ENCODE measurements around the gene FAM171A1.
A peak's percentile ranks its signal among the peaks of the same experiment; 100 is the strongest.
"Not testable (repeated sequence)": the region's sequence is repeated elsewhere in the genome, so short reads cannot be mapped to it uniquely, and the experiment has no call there.

The FAM171A1 gene

DNA sequence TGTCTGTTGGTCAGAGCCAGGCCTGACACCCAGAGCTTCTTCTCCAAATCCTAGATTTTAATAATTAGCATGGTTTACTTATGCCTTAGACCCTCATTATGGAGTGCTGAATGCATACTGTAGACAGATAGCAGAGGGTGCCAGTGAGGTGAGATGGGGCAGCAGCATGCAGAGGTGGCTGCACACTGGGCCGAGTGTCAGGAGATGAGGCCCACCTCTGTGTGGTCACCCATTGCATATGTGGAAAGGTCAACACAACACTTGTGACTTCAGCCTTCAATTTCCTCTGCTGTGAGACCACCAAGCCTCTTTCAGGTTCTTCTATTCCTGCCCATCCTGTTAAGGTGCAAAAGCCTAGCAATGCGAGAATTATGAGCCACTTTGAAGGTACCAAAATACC lies 162.9 kb downstream of the FAM171A1 start:
- no peaks in the 10 kb centered on the region for H3K9me3 ChIP-seq (ENCODE audit: insufficient read depth, low read depth, low read length)
- no CpG with 5 or more reads among the region's 2 CpGs for WGBS (ENCODE audit: extremely low coverage, insufficient coverage, insufficient read length)

DNA sequence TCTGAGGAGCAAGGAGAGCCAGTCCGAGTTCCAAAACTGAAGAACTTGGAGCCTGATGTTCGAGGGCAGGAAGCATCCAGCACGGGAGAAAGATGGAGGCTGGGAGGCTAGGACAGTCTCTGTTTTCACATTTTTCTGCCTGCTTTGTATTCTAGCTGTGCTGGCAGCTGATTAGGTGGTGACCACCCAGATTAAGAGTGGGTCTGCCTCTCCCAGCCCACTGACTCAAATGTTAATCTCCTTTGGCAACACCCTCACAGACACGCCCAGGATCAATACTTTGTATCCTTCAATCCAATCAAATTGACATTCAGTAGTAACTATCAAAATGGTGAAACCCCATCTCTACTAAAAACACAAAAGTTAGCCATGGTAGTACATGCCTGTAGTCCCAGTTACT lies 163.7 kb downstream of the FAM171A1 start:
- no CpG with 5 or more reads among the region's 4 CpGs for WGBS (ENCODE audit: extremely low coverage, insufficient coverage, insufficient read length)
- not testable (repeated sequence) for H2BK5ac ChIP-seq (ENCODE audit: low read depth, low read length, poor library complexity); H3K79me1 ChIP-seq (ENCODE audit: low read length); H2AFZ ChIP-seq (ENCODE audit: insufficient read depth, low read length, poor library complexity); H3K27me3 ChIP-seq (ENCODE audit: insufficient read depth, low read length); H3K4me1 ChIP-seq (ENCODE audit: control insufficient read depth in 1 of 2, insufficient read depth in 2 of 2, low read length in 2 of 2); H3K27ac ChIP-seq (ENCODE audit: low read depth, low read length); H3K4ac ChIP-seq (ENCODE audit: low read depth, low read length); H3K4me3 ChIP-seq (ENCODE audit: low read depth, low read length); H3K36me3 ChIP-seq (ENCODE audit: control insufficient read depth in 1 of 2, insufficient read depth in 2 of 2, low read length in 2 of 2); H2BK120ac ChIP-seq (ENCODE audit: insufficient read depth, low read length, poor library complexity); H3K9me3 ChIP-seq (ENCODE audit: insufficient read depth, low read depth, low read length); H3K9ac ChIP-seq (ENCODE audit: low read length); H4K91ac ChIP-seq (ENCODE audit: low read depth, low read length); H3K18ac ChIP-seq (ENCODE audit: low read length); H2AK5ac ChIP-seq (ENCODE audit: low read length); H3K79me2 ChIP-seq (ENCODE audit: control insufficient read depth, insufficient read depth, low read length, poor library complexity); H2BK12ac ChIP-seq (ENCODE audit: low read length); H4K8ac ChIP-seq (ENCODE audit: low read depth, low read length); H3K4me2 ChIP-seq (ENCODE audit: low read length); DNase-seq; H3K23ac ChIP-seq (ENCODE audit: low read length); H4K12ac ChIP-seq (ENCODE audit: low read depth, low read length); H3K14ac ChIP-seq (ENCODE audit: low read length)

More for the DNA sequence above, 162.9 kb downstream of the FAM171A1 start:
- Histone ChIP-seq H4K8ac (ENCODE audit: low read depth, low read length) (no peak overlapping the region), H3K4me3 (ENCODE audit: low read depth, low read length) (no peak overlapping the region), H3K14ac (ENCODE audit: low read length) (no peak overlapping the region), H3K4ac (ENCODE audit: low read depth, low read length) (no peak overlapping the region), H3K23ac (ENCODE audit: low read length) (no peak overlapping the region), H3K27ac (ENCODE audit: low read depth, low read length) (no peak overlapping the region), H3K4me2 (ENCODE audit: low read length) (no peak overlapping the region), H3K36me3 (ENCODE audit: control insufficient read depth in 1 of 2, insufficient read depth in 2 of 2, low read length in 2 of 2) (peaks cover 9 to 18% of the 10 kb centered on the region in 2 experiments), H3K18ac (ENCODE audit: low read length) (no peak overlapping the region), H2BK5ac (ENCODE audit: low read depth, low read length, poor library complexity) (no peak overlapping the region), H2BK12ac (ENCODE audit: low read length) (no peak overlapping the region), H4K12ac (ENCODE audit: low read depth, low read length) (no peak overlapping the region), H3K9ac (ENCODE audit: low read length) (no peak overlapping the region), H2BK120ac (ENCODE audit: insufficient read depth, low read length, poor library complexity) (no peak overlapping the region), H4K91ac (ENCODE audit: low read depth, low read length) (no peak overlapping the region), H3K4me1 (ENCODE audit: control insufficient read depth in 1 of 2, insufficient read depth in 2 of 2, low read length in 2 of 2) (peaks cover 3% of the 10 kb centered on the region in 2 experiments), H3K79me2 (ENCODE audit: control insufficient read depth, insufficient read depth, low read length, poor library complexity) (no peaks in the 10 kb centered on the region), H3K79me1 (ENCODE audit: low read length) (no peaks in the 10 kb centered on the region), H3K27me3 (ENCODE audit: insufficient read depth, low read length) (no peaks in the 10 kb centered on the region), H2AFZ (ENCODE audit: insufficient read depth, low read length, poor library complexity) (no peak overlapping the region), H2AK5ac (ENCODE audit: low read length) (no peak overlapping the region)
- no peak for DNase-seq

GRCh38 chr10:15202639-15203038 lies 168.4 kb downstream of the FAM171A1 start:
- no peak overlapping the region for H3K9ac ChIP-seq (ENCODE audit: low read length)
- peaks cover 2% of the 10 kb centered on the region for H3K79me1 ChIP-seq (ENCODE audit: low read length)
- H3K79me2 ChIP-seq (ENCODE audit: control insufficient read depth, insufficient read depth, low read length, poor library complexity): no peaks in the 10 kb centered on the region
- H3K4ac ChIP-seq (ENCODE audit: low read depth, low read length): no peak overlapping the region
- no peak for DNase-seq
- H3K4me2 ChIP-seq (ENCODE audit: low read length): no peak overlapping the region
- no CpG with 5 or more reads among the region's 2 CpGs for WGBS (ENCODE audit: extremely low coverage, insufficient coverage, insufficient read length)
- H3K36me3 ChIP-seq (ENCODE audit: control insufficient read depth in 1 of 2, insufficient read depth in 2 of 2, low read length in 2 of 2): peaks cover 1 to 4% of the 10 kb centered on the region in 2 experiments
- no peak overlapping the region for H4K91ac ChIP-seq (ENCODE audit: low read depth, low read length)
- H2AK5ac ChIP-seq (ENCODE audit: low read length): no peak overlapping the region
- no peak overlapping the region for H3K14ac ChIP-seq (ENCODE audit: low read length)
- H3K27ac ChIP-seq (ENCODE audit: low read depth, low read length): no peak overlapping the region
- no peak overlapping the region for H3K23ac ChIP-seq (ENCODE audit: low read length)
- no peak overlapping the region for H2BK120ac ChIP-seq (ENCODE audit: insufficient read depth, low read length, poor library complexity)
- peak overlapping the region; percentile 53 for H2BK12ac ChIP-seq (ENCODE audit: low read length)
- H3K27me3 ChIP-seq (ENCODE audit: insufficient read depth, low read length): no peaks in the 10 kb centered on the region
- no peak overlapping the region for H4K12ac ChIP-seq (ENCODE audit: low read depth, low read length)
- no peak overlapping the region for H4K8ac ChIP-seq (ENCODE audit: low read depth, low read length)
- H2BK5ac ChIP-seq (ENCODE audit: low read depth, low read length, poor library complexity): no peak overlapping the region
- no peaks in the 10 kb centered on the region for H3K9me3 ChIP-seq (ENCODE audit: insufficient read depth, low read depth, low read length)
- no peak overlapping the region for H2AFZ ChIP-seq (ENCODE audit: insufficient read depth, low read length, poor library complexity)
- H3K4me1 ChIP-seq (ENCODE audit: control insufficient read depth in 1 of 2, insufficient read depth in 2 of 2, low read length in 2 of 2): peaks cover 16% of the 10 kb centered on the region in 2 experiments
- no peak overlapping the region for H3K4me3 ChIP-seq (ENCODE audit: low read depth, low read length)
- H3K18ac ChIP-seq (ENCODE audit: low read length): no peak overlapping the region

DNA sequence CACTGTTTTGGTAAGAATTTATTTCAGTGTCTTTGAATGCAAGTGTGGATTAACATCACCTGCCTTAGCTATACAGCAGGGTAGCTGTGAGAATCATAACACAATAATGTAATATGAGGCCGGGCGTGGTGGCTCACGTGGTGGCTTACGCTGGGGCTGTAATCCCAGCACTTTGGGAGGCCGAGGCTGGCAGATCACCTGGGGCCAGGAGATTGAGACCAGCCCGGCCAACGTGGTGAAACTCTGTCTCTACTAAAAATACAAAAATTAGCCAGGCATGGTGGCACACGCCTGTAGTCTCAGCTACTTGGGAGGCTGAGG lies 168.8 kb downstream of the FAM171A1 start:
- not testable (repeated sequence) for H3K23ac ChIP-seq (ENCODE audit: low read length); H3K18ac ChIP-seq (ENCODE audit: low read length); H3K4ac ChIP-seq (ENCODE audit: low read depth, low read length); H3K27me3 ChIP-seq (ENCODE audit: insufficient read depth, low read length); DNase-seq; H3K27ac ChIP-seq (ENCODE audit: low read depth, low read length); H3K79me1 ChIP-seq (ENCODE audit: low read length); H2BK5ac ChIP-seq (ENCODE audit: low read depth, low read length, poor library complexity); H3K14ac ChIP-seq (ENCODE audit: low read length); H3K4me3 ChIP-seq (ENCODE audit: low read depth, low read length); H2AK5ac ChIP-seq (ENCODE audit: low read length); H2BK120ac ChIP-seq (ENCODE audit: insufficient read depth, low read length, poor library complexity); H4K91ac ChIP-seq (ENCODE audit: low read depth, low read length); H3K9ac ChIP-seq (ENCODE audit: low read length); H3K9me3 ChIP-seq (ENCODE audit: insufficient read depth, low read depth, low read length); H2AFZ ChIP-seq (ENCODE audit: insufficient read depth, low read length, poor library complexity); H4K8ac ChIP-seq (ENCODE audit: low read depth, low read length); H4K12ac ChIP-seq (ENCODE audit: low read depth, low read length); H3K4me2 ChIP-seq (ENCODE audit: low read length); H3K79me2 ChIP-seq (ENCODE audit: control insufficient read depth, insufficient read depth, low read length, poor library complexity); H3K36me3 ChIP-seq (ENCODE audit: control insufficient read depth in 1 of 2, insufficient read depth in 2 of 2, low read length in 2 of 2)
- no CpG with 5 or more reads among the region's 8 CpGs for whole genome bisulfite sequencing (ENCODE audit: extremely low coverage, insufficient coverage, insufficient read length)
- peak overlapping the region; percentile 53 for H2BK12ac ChIP-seq (ENCODE audit: low read length)
- peaks cover 16% of the 10 kb centered on the region in 2 experiments for H3K4me1 ChIP-seq (ENCODE audit: control insufficient read depth in 1 of 2, insufficient read depth in 2 of 2, low read length in 2 of 2)

All from trophoblast cell (in vitro differentiated cells and primary cell).